DMS53 (cell line): Measurements from ENCODE around the gene LAMC3.
"Not testable (repeated sequence)": the region's sequence is repeated elsewhere in the genome, so short reads cannot be mapped to it uniquely, and the experiment has no call there.

Experiments
- DNase-seq: peaks from one replicate; lab custom pipeline; 2025; lab: John Stamatoyannopoulos, UW

The LAMC3 gene

GRCh38 chr9:131028931-131029573 lies 20.1 kb downstream of the LAMC3 start:
- no peak for DNase-seq

- no peak for DNase-seq
Observed at GRCh38 chr9:131029574-131029952, 20.6 kb downstream of the LAMC3 start.

- no peak for DNase-seq
Observed at GRCh38 chr9:131030239-131031004, 21.4 kb downstream of the LAMC3 start.

GRCh38 chr9:131031005-131031641 lies 22.1 kb downstream of the LAMC3 start:
- DNase-seq: no peak

- DNase-seq: no peak
Observed at GRCh38 chr9:131031642-131032005, 22.6 kb downstream of the LAMC3 start.

- DNase-seq: no peak
Observed at GRCh38 chr9:131032384-131032783, 23.4 kb downstream of the LAMC3 start.

- DNase-seq: no peak
Observed at GRCh38 chr9:131033269-131034224, 24.6 kb downstream of the LAMC3 start.

- no peak for DNase-seq
Observed at GRCh38 chr9:131034268-131034667, 25.3 kb downstream of the LAMC3 start.

GRCh38 chr9:131034749-131035148 lies 25.8 kb downstream of the LAMC3 start:
- DNase-seq: not testable (repeated sequence)

- DNase-seq: no peak
Observed at GRCh38 chr9:131035548-131035947, 26.6 kb downstream of the LAMC3 start.

- DNase-seq: no peak
Observed at GRCh38 chr9:131036071-131036470, 27.1 kb downstream of the LAMC3 start.

- DNase-seq: no peak
Observed at GRCh38 chr9:131036529-131037334, 27.8 kb downstream of the LAMC3 start.

GRCh38 chr9:131037335-131038255 lies 28.6 kb downstream of the LAMC3 start:
- DNase-seq: no peak

GRCh38 chr9:131038256-131039128 lies 29.5 kb downstream of the LAMC3 start:
- no peak for DNase-seq

- no peak for DNase-seq
Observed at GRCh38 chr9:131039129-131039954, 30.4 kb downstream of the LAMC3 start.

GRCh38 chr9:131042666-131043065 lies 33.7 kb downstream of the LAMC3 start:
- no peak for DNase-seq

- DNase-seq: no peak
Observed at GRCh38 chr9:131043087-131043486, 34.1 kb downstream of the LAMC3 start.

GRCh38 chr9:131043646-131044045 lies 34.7 kb downstream of the LAMC3 start:
- no peak for DNase-seq
